ENCODE results near the gene TBC1D1.

DNA sequence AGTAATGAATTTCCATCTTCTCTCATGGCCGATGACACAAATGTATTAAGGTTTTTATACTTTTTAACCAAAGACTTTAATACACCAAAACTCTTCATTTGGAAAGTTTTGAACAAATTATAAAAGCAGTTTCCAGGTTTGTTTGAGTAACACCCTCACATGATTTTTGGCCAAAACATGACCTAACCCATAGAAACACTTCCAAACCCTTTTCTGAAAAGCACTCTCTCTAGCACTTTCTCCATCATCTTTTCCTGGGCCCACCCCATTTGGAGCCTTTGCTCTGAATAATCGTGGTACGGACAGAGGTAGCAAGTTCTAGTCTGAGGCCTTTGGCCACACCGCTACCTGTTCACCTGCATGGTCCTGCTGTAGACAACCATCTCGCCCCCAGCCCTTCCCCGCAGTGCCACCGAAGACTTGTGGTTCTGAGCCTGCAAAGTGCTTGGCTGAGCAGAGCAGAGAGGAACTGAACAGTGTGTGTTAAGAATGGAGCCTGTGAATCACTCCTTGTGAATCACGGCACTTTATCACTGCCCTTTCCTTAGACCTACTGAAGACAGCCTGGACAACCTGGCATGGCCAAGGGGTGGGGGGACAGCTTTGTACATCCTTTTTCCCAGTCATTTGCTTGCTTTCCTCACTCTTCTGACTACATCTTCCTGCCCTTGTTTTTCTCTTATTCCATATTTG lies 251.1 kb downstream of the TBC1D1 start:
- TF ChIP-seq, protein P1, sequence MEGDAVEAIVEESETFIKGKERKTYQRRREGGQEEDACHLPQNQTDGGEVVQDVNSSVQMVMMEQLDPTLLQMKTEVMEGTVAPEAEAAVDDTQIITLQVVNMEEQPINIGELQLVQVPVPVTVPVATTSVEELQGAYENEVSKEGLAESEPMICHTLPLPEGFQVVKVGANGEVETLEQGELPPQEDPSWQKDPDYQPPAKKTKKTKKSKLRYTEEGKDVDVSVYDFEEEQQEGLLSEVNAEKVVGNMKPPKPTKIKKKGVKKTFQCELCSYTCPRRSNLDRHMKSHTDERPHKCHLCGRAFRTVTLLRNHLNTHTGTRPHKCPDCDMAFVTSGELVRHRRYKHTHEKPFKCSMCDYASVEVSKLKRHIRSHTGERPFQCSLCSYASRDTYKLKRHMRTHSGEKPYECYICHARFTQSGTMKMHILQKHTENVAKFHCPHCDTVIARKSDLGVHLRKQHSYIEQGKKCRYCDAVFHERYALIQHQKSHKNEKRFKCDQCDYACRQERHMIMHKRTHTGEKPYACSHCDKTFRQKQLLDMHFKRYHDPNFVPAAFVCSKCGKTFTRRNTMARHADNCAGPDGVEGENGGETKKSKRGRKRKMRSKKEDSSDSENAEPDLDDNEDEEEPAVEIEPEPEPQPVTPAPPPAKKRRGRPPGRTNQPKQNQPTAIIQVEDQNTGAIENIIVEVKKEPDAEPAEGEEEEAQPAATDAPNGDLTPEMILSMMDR (IDR thresholded peaks at IDR 0.05): no peak
- no peak for TF ChIP-seq POLR2A (IDR thresholded peaks at IDR 0.05)

Data from prostate gland (tissue), 2 donors.